Measurements from ENCODE around the gene EMILIN2.

The EMILIN2 gene

DNA sequence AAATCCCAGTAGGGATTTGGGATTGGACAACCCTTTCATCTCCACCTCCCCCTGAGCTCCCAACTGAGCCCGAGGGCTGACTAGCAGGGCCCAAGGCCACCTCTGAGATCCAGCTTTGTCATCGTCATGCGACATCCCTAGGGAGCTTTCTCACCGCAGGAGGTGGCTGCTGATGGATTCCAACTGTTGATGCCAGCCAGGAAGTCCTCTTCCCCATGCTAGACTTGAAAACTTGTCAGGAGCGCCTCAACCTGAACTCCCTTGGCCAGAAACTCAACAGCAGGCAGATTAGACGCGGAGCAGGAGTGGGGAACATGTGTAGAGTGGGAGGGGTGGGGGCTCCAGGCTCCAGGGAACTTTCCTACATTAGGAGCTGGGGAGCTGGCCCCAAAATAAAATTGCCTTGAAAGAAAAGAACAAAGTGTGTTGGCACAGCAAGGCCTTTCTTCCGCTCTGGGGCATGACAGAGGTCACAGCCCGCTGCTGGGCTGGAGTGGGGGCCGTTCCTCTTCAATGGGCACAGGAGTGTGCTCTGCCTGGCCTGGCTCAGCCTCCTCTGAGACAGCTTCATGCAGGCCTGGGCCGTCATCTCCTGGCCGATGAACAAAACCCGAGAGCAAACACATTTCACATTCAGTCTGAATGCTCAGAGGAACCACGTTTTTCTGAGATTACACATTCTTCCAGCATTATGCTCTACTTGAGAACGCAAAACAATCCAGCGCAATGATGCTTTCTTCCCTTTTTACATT lies 34.5 kb downstream of the EMILIN2 start:
- no peak overlapping the region for H3K4me3 ChIP-seq (ENCODE audit: low read depth, low read length)
- TF ChIP-seq, protein P1, sequence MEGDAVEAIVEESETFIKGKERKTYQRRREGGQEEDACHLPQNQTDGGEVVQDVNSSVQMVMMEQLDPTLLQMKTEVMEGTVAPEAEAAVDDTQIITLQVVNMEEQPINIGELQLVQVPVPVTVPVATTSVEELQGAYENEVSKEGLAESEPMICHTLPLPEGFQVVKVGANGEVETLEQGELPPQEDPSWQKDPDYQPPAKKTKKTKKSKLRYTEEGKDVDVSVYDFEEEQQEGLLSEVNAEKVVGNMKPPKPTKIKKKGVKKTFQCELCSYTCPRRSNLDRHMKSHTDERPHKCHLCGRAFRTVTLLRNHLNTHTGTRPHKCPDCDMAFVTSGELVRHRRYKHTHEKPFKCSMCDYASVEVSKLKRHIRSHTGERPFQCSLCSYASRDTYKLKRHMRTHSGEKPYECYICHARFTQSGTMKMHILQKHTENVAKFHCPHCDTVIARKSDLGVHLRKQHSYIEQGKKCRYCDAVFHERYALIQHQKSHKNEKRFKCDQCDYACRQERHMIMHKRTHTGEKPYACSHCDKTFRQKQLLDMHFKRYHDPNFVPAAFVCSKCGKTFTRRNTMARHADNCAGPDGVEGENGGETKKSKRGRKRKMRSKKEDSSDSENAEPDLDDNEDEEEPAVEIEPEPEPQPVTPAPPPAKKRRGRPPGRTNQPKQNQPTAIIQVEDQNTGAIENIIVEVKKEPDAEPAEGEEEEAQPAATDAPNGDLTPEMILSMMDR (IDR thresholded peaks at IDR 0.05; ENCODE audit: low read depth, low read length), result no peak

DNA sequence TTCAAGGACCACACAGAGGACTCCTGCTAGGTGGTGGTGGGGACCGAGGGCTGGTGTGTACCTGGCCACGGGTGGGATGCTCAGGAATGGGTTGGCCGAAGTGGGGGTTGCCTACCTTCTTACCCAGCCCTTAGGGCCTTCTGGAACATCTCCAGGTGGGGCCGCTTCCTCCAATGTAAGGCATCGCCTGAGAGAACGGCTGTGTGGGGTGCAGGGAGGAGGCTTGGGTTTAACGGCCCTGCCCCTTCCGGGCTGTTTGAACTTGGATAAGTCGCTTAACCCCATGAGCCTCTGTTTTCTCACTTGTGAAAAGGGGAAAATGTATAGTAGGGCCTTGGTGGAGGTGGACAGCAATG lies 35.0 kb downstream of the EMILIN2 start:
- no peak overlapping the region for H3K4me3 ChIP-seq (ENCODE audit: low read depth, low read length)
- TF ChIP-seq, protein P1 (IDR thresholded peaks at IDR 0.05; ENCODE audit: low read depth, low read length), result no peak

DNA sequence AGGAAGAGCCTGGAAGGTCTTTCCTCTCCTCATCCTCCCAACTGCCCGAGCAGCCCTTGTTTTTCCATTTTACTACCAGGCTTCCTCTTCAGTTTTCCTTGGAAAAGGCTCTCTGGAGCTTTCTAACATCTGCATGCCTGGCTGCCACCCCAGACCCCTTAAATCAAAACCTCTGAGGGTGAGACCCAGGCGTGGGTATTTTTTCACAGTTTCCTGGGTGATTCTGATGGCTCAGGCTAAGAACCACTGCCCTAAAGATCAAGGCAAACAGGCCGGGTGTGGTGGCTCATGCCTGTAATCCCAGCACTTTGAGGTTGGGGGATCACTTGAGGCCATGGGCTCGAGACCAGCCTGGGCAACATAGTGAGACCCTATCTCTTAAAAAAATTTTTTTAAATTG lies 35.4 kb downstream of the EMILIN2 start:
- TF ChIP-seq, protein P1 (IDR thresholded peaks at IDR 0.05; ENCODE audit: low read depth, low read length), result no peak
- H3K4me3 ChIP-seq (ENCODE audit: low read depth, low read length), result no peak overlapping the region

DNA sequence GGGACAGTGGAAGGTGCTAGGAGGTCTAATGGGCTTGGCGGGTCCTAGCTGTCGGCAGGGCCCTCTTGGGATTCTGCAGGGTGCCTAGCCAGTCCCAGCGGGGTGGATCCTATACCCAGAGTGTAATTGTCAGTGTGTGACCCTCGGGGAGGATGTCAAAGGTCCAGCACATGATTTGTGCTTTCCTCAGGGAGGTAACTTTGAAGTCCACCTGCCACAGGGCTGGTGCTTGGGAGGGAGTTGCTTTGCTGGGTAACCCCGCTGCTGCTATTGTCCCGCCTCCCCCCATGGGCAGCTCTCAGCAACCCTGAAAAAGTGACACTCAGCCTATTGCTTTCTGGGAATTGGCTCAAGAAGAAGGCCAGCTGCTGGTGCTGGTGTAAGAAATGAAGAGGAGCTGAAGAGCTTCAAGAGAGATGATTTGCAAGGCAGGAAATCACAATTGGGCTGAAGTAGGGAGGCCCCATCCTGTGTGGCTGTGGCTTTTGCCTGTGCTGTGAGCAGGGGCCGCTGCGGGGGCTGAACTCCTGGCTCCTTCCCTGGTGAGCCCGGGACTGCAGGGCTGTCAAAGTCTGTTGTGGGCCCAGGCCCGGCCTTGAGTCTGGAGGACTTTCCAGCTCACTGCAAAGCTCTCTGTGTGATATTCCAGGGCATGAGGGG lies 36.4 kb downstream of the EMILIN2 start:
- TF ChIP-seq, protein P1 (IDR thresholded peaks at IDR 0.05; ENCODE audit: low read depth, low read length), result no peak
- no peak overlapping the region for H3K4me3 ChIP-seq (ENCODE audit: low read depth, low read length)

DNA sequence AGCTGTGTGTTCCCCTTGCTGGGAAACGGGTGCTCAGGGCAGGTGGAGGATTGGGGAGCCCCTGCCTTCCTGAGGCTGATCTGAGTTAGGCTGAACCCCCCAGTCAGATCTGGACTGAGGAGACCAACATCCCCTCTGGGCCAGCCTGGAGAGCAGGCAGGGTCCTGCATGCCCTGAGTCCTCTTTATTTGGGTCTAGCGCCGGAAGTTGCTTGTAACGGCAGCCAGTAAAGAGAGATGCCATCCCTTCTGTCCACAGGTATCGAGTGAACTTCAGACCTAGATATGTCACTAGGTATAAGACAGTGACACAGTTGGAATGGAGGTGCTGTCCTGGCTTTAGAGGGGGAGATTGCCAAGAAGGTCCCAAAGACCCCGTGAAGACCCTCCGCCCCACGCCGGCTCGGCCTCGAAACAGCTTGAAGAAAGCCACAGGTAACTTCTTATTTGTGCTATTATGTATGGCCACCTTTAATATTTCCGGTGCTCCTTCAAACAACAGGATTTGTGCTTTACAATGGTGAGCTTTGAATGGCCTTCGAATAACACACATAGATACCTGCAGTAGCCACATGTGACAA lies 38.0 kb downstream of the EMILIN2 start:
- TF ChIP-seq, protein P1 (IDR thresholded peaks at IDR 0.05; ENCODE audit: low read depth, low read length), result no peak
- no peak overlapping the region for H3K4me3 ChIP-seq (ENCODE audit: low read depth, low read length)

DNA sequence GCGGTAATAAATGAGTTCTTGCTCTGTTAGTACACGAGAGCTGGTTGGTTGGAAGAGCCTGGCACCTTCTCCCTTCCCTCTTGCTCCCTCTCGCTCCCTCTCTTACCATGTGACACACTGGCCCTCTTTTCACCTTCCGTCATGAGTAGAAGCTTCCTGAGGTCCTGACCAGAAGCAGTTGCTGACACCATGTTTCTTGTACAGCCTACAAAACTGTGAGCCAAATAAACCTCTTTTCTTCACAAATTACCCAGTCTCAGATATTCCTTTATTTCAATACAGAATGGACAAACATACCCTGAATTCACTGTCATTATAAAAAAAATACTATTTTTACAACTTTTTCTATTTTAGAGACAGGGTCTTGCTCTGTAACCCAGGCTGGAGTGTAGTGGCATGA lies 40.7 kb downstream of the EMILIN2 start:
- H3K4me3 ChIP-seq (ENCODE audit: low read depth, low read length), result no peak overlapping the region
- TF ChIP-seq, protein P1 (IDR thresholded peaks at IDR 0.05; ENCODE audit: low read depth, low read length), result no peak

DNA sequence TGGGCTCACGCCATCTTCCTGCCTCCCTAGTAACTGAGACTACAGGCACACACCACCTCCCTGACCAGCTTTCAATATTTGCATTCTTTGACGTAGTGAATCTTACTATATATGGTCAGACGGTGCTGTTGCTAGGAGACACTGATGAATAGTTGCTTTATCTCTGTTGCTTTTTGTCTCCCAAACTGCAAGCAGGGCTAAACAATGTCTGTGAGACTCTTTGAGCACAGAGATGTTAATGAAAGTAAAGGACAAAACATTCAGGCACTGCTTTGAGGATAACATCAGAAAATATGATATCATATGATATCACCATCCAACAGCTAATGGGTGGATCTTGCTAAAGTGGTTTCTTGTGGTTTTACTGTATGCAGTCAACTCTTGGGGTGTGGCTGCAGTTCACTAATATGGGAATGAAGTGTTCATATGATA lies 43.0 kb downstream of the EMILIN2 start:
- TF ChIP-seq, protein P1 (IDR thresholded peaks at IDR 0.05; ENCODE audit: low read depth, low read length), result no peak
- no peak overlapping the region for H3K4me3 ChIP-seq (ENCODE audit: low read depth, low read length)

All from WI38 (cell line).